Testis (tissue), 3 donors: Measurements from ENCODE around the gene COPB2. TPM values are rescaled to one million over a fixed set of nuclear protein-coding genes. Genes with fewer than 3 reads are reported as not detected.

Experiments
- DNase-seq: peaks from one replicate; pipeline ENCODE4 v3.0.0-alpha.2; 2019
- H3K27ac ChIP-seq, 2 donors: fragments of 200-600 bp; sonication (generic); one replicate each; pipeline ENCODE4 v1.5.1; 2019
- H3K27me3 ChIP-seq: fragments of 200-600 bp; sonication (generic); one replicate; pipeline ENCODE4 v1.5.1; 2019
- H3K36me3 ChIP-seq: fragments of 200-600 bp; sonication (generic); one replicate; pipeline ENCODE4 v1.5.1; 2017; ENCODE audit warnings: low read depth; ENCODE audit errors: missing control alignments
- H3K4me1 ChIP-seq: fragments of 200-600 bp; sonication (generic); one replicate; pipeline ENCODE4 v1.5.1; 2019
- H3K4me3 ChIP-seq, 2 donors: fragments of 200-600 bp; sonication (generic); one replicate each; pipeline ENCODE4 v1.5.1; 2017 to 2019
- H3K9me3 ChIP-seq: fragments of 200-600 bp; sonication (generic); one replicate; pipeline ENCODE4 v1.5.1; 2017
- POLR2A ChIP-seq: fragments of 450-650 bp; IDR thresholded peaks from one replicate; pipeline ENCODE4 v1.6.1; 2017; ENCODE audit warnings: antibody characterized with exemption, mild to moderate bottlenecking, moderate library complexity
- WGBS, 2 donors: methylation state at CpG; one replicate each; pipeline ENCODE4 v1.1.5; 2018; 5-methylcytosine and 5-hydroxymethylcytosine counted together
- intact Hi-C: fragments of 100-400 bp; cut with DNase I; formaldehyde crosslinking; loops from one replicate; pipeline ENCODE4 v1.15.1; 2023; ENCODE audit warnings: low total_unique reads
- polyA plus RNA-seq: library from polyadenylated mRNA; stranded (reverse); fragments of 350-450 nt; fragmentation: Illumina TruSeq; extraction: RNeasy Lipid Tissue Mini Kit (QIAGEN cat#74804); gene quantifications from one replicate; pipeline ENCODE4 v1.2.3, GENCODE V29; 2014; ENCODE audit warnings: low read depth, low replicate concordance; ENCODE audit not compliant: insufficient read depth
- total RNA-seq, 2 donors: library from RNA; depleted of rRNA; stranded (reverse); fragments of >200 nt; gene quantifications; one replicate each; pipeline ENCODE4 v1.2.3, GENCODE V29; 2016
- TF ChIP-seq, protein P1 (sequence below), 3 experiments: fragments of 450-650 bp in 2 of 3; fragments of 200-600 bp in 1 of 3; sonication (generic) in 1 of 3; IDR thresholded peaks; one replicate each; pipeline ENCODE4 v1.5.1; 2016 to 2019; ENCODE audit warnings: antibody characterized with exemption in 3 of 3, mild to moderate bottlenecking in 2 of 3, moderate library complexity in 1 of 3

Gene COPB2
- total and polyA plus RNA-seq, 3 donors from 2014 or later = 63.5 to 76.5 (median 73.8) TPM

DNA sequence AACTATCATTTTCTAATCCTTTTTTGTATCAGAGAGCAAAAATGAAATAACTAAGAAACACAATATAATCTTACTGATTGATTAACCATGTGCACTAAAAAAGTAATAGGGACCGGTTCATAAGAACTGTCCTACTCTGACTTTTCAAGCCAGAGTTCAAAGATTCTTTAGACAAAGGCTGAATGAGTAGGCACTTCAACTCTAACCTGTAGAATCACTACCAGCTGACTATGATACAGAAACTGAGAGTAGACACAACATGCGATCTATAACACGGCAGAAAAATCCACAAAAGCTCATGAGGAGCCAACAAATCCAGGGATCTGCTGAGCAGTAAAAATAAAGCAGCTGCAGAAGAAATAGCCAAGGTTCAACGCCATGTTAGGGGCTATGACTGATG, 8.9 kb downstream of the COPB2 start:
- intact Hi-C loops = no loop called here
- no peaks in the 10 kb centered on the region for H3K27me3 ChIP-seq
- H3K27ac ChIP-seq = no peak overlapping the region
- no peaks in the 10 kb centered on the region for H3K36me3 ChIP-seq
- DNase-seq = no peak
- TF ChIP-seq POLR2A = no peak
- TF ChIP-seq, protein P1, sequence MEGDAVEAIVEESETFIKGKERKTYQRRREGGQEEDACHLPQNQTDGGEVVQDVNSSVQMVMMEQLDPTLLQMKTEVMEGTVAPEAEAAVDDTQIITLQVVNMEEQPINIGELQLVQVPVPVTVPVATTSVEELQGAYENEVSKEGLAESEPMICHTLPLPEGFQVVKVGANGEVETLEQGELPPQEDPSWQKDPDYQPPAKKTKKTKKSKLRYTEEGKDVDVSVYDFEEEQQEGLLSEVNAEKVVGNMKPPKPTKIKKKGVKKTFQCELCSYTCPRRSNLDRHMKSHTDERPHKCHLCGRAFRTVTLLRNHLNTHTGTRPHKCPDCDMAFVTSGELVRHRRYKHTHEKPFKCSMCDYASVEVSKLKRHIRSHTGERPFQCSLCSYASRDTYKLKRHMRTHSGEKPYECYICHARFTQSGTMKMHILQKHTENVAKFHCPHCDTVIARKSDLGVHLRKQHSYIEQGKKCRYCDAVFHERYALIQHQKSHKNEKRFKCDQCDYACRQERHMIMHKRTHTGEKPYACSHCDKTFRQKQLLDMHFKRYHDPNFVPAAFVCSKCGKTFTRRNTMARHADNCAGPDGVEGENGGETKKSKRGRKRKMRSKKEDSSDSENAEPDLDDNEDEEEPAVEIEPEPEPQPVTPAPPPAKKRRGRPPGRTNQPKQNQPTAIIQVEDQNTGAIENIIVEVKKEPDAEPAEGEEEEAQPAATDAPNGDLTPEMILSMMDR (IDR thresholded peaks at IDR 0.05) = no peak
- H3K9me3 ChIP-seq = no peaks in the 10 kb centered on the region
- 93 to 94% methylated on average over 4 of the region's 4 CpGs for WGBS, 2 donors
- H3K4me3 ChIP-seq = no peak overlapping the region
- H3K4me1 ChIP-seq = no peaks in the 10 kb centered on the region

DNA sequence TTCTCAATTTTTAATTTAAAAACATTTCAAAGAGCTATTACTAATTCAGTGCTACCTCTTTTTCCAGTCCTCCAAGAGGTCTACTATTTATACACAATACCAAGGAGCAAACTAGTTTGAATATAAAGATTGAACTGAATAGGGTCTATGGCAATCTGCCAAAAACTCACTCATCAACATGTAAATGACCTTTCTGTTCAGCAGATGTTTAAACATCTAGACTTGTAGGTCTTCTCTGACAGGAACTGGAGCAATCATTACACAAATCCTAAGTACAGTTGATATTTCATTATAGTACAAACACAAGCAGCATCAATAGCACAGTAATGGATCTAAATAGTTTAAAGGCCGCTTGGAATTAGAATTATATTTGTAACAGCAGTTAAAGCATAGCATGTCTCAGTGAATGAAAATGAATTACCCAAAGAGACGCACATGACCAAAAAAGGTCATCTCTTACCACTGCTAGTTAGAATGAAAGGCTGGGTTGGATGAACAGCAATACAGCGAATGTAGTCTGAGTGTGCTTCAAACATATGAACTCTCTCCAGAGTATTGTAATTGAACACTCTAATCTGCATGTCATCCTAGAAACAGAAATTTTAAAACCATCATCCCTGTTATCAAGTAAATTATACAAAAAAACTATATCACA, 10.7 kb downstream of the COPB2 start:
- Histone ChIP-seq H3K4me1 (no peaks in the 10 kb centered on the region), H3K27me3 (no peaks in the 10 kb centered on the region), H3K4me3 (no peak overlapping the region), H3K36me3 (no peaks in the 10 kb centered on the region), H3K27ac (no peak overlapping the region), H3K9me3 (no peaks in the 10 kb centered on the region)
- no peak for DNase-seq
- intact Hi-C loops = no loop called here
- WGBS, 2 donors = 92 to 95% methylated on average over 3 of the region's 3 CpGs
- TF ChIP-seq, protein P1 (IDR thresholded peaks at IDR 0.05) = no peak
- no peak for TF ChIP-seq POLR2A

DNA sequence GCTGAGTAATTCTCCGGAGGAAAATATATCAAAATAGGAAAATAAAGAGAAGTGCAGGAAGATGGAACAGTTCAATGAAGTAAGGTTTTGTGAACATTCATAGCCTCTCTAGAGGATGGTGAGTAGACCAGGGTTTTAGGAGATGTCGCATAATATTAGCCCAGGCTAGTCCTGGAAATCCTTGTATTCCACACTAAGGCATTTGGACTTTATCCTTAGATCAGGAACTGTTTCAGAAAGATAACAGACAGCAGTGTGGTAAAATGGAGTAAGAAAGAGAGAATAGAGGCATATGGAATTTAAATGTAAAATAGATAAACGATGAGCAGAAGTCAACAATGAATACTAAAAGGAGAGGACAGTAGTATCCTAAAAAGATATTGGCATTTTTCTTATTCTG, 12.1 kb downstream of the COPB2 start:
- no peaks in the 10 kb centered on the region for H3K27me3 ChIP-seq
- no peaks in the 10 kb centered on the region for H3K9me3 ChIP-seq
- no peaks in the 10 kb centered on the region for H3K36me3 ChIP-seq
- no peak overlapping the region for H3K27ac ChIP-seq
- TF ChIP-seq, protein P1 (IDR thresholded peaks at IDR 0.05) = no peak
- no peak for TF ChIP-seq POLR2A
- DNase-seq = no peak
- no peaks in the 10 kb centered on the region for H3K4me1 ChIP-seq
- 94 to 97% methylated on average over 3 of the region's 3 CpGs for WGBS, 2 donors
- intact Hi-C loops = no loop called here
- no peak overlapping the region for H3K4me3 ChIP-seq

DNA sequence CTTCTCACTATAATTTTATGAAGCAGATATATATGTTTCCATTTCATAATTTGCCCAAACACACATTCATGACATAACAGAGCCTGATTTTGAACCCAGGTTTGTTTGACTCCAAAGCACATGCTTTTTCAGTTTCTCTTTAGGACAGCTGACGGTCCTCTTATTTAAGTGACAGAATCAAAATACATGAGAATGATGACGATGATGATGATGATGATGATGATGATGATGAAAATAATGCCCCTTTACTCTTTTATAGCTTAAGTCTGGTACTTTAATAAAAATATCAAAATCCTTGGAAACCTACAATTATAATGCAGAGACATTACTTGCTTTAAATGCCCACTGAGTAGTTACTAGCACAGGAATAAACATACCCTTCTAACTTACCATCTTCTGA, 15.3 kb downstream of the COPB2 start:
- no peak for DNase-seq
- intact Hi-C loops = no loop called here
- Histone ChIP-seq H3K4me1 (no peaks in the 10 kb centered on the region), H3K4me3 (no peak overlapping the region), H3K36me3 (no peaks in the 10 kb centered on the region), H3K9me3 (no peaks in the 10 kb centered on the region), H3K27ac (no peak overlapping the region), H3K27me3 (no peaks in the 10 kb centered on the region)
- no peak for TF ChIP-seq POLR2A
- TF ChIP-seq, protein P1 (IDR thresholded peaks at IDR 0.05) = no peak
- WGBS, 2 donors = 84 to 89% methylated on average over 2 of the region's 2 CpGs

DNA sequence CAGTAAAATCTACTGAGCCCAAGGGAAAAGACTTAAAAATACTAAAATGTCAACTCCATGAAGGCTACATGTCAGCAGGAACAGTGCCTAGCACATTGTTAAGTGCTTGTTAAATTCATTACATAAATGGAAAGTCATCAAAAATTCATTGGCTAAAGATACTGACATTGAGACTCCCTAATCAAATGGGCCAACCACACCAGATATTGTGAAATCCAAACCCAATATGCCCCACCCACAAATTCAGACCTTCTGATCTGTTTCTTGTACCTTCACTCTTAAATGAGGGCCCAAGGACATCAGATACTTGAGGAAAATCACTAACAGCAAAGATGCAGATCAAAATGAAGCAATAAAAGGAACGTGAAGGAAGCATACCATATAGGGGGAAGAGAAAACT, 24.9 kb downstream of the COPB2 start:
- WGBS, 2 donors = 88 to 96% methylated on average over 1 of the region's 1 CpG
- DNase-seq = no peak
- Histone ChIP-seq H3K9me3 (no peaks in the 10 kb centered on the region), H3K27ac (no peak overlapping the region), H3K27me3 (no peaks in the 10 kb centered on the region), H3K4me3 (no peak overlapping the region), H3K4me1 (no peaks in the 10 kb centered on the region), H3K36me3 (no peaks in the 10 kb centered on the region)
- intact Hi-C loops = no loop called here
- no peak for TF ChIP-seq POLR2A
- TF ChIP-seq, protein P1 (IDR thresholded peaks at IDR 0.05) = no peak
